ENCODE data around the gene PASD1.

GRCh38 chrX:151570561-151570960, 7.1 kb downstream of the PASD1 start:
- no peak for TF ChIP-seq POLR2A (IDR thresholded peaks at IDR 0.05; ENCODE audit: low read depth, low read length)
- no peak for TF ChIP-seq POLR2AphosphoS5 (IDR thresholded peaks at IDR 0.05; ENCODE audit: low read depth, low read length)
